Activated gamma-delta T cell treated with anti-CD3 and anti-CD28 coated beads, Interleukin-2, amount 50 U/mL, for 16 hours (primary cell): ENCODE measurements around the gene EBF3.
"Not testable (repeated sequence)": the region's sequence is repeated elsewhere in the genome, so short reads cannot be mapped to it uniquely, and the experiment has no call there.

Source experiments
- DNase-seq: peaks from one replicate; pipeline ENCODE4 v3.0.0-alpha.2; 2020; ENCODE audit warnings: low read depth

Gene EBF3

GRCh38 chr10:129927351-129928120 is 36.5 kb downstream of the EBF3 start:
- DNase-seq, result no peak

- DNase-seq, result no peak
These were observed 37.7 kb downstream of the EBF3 start for GRCh38 chr10:129926066-129927055.

- DNase-seq, result no peak
These were observed 39.5 kb downstream of the EBF3 start for GRCh38 chr10:129924375-129925085.

GRCh38 chr10:129922598-129923123 is 41.4 kb downstream of the EBF3 start:
- no peak for DNase-seq

- DNase-seq, result no peak
These were observed 42.1 kb downstream of the EBF3 start for GRCh38 chr10:129921801-129922597.

- no peak for DNase-seq
These were observed 42.9 kb downstream of the EBF3 start for GRCh38 chr10:129921065-129921670.

GRCh38 chr10:129920187-129920586 is 43.9 kb downstream of the EBF3 start:
- DNase-seq, result not testable (repeated sequence)

- no peak for DNase-seq
These were observed 44.7 kb downstream of the EBF3 start for GRCh38 chr10:129919358-129919757.

GRCh38 chr10:129918836-129919235 is 45.2 kb downstream of the EBF3 start:
- no peak for DNase-seq

GRCh38 chr10:129918401-129918800 is 45.7 kb downstream of the EBF3 start:
- no peak for DNase-seq

GRCh38 chr10:129917936-129918335 is 46.1 kb downstream of the EBF3 start:
- DNase-seq, result no peak

- DNase-seq, result no peak
These were observed 47.5 kb downstream of the EBF3 start for GRCh38 chr10:129916506-129916995.

- no peak for DNase-seq
These were observed 48.3 kb downstream of the EBF3 start for GRCh38 chr10:129915526-129916378.

GRCh38 chr10:129914960-129915359 is 49.1 kb downstream of the EBF3 start:
- no peak for DNase-seq

GRCh38 chr10:129914153-129914855 is 49.8 kb downstream of the EBF3 start:
- DNase-seq, result no peak

GRCh38 chr10:129912986-129913695 is 50.9 kb downstream of the EBF3 start:
- DNase-seq, result no peak

GRCh38 chr10:129912166-129912917 is 51.7 kb downstream of the EBF3 start:
- DNase-seq, result no peak
